SK-N-SH treated with all-trans-retinoic acid at 6 μM for 48 hours (cell line): Measurements from ENCODE around the gene PDSS2.

Experiments used
- ATAC-seq: fragments of 200-7000 bp; cut with Tn5 transposase; 3 replicates; pipeline ENCODE4 v1.9.1; 2020; ENCODE audit warnings: mild to moderate bottlenecking, moderate library complexity
- ARNTL ChIP-seq: fragments of 450-650 bp; formaldehyde crosslinking; IDR thresholded peaks from 2 replicates; pipeline ENCODE4 v1.5.0; 2020; ENCODE audit warnings: low read depth, mild to moderate bottlenecking, moderate library complexity, borderline replicate concordance
- BACH2 ChIP-seq: fragments of 250-450 bp; sonication (Bioruptor Pico); IDR thresholded peaks from 2 replicates; pipeline ENCODE4 v1.9.0; 2021; ENCODE audit warnings: mild to moderate bottlenecking, borderline replicate concordance
- CREB5 ChIP-seq: fragments of 250-450 bp; sonication (Bioruptor Pico); IDR thresholded peaks from 2 replicates; pipeline ENCODE4 v1.5.1; 2020; ENCODE audit warnings: low read depth, mild to moderate bottlenecking, moderate library complexity
- CSDC2 ChIP-seq: fragments of 250-450 bp; sonication (Bioruptor Pico); IDR thresholded peaks from 2 replicates; pipeline ENCODE4 v1.5.0; 2020; ENCODE audit warnings: mild to moderate bottlenecking, moderate library complexity
- ESRRG ChIP-seq: fragments of 250-450 bp; sonication (Bioruptor Pico); IDR thresholded peaks from 2 replicates; pipeline ENCODE4 v1.6.1; 2021; ENCODE audit warnings: mild to moderate bottlenecking
- ISL1 ChIP-seq: fragments of 250-450 bp; sonication (Bioruptor Pico); IDR thresholded peaks from 2 replicates; pipeline ENCODE4 v2.1.2; 2022; ENCODE audit warnings: mild to moderate bottlenecking, moderate library complexity
- OSR1 ChIP-seq: fragments of 250-450 bp; sonication (Bioruptor Pico); IDR thresholded peaks from 2 replicates; pipeline ENCODE4 v1.8.0; 2022; ENCODE audit warnings: moderate library complexity, mild to moderate bottlenecking, inconsistent platforms
- PATZ1 ChIP-seq: fragments of 250-450 bp; sonication (Bioruptor Pico); IDR thresholded peaks from 2 replicates; pipeline ENCODE4 v1.8.0; 2020; ENCODE audit warnings: mild to moderate bottlenecking, moderate library complexity, borderline replicate concordance
- POU6F1 ChIP-seq: fragments of 250-450 bp; sonication (Bioruptor Pico); IDR thresholded peaks from 2 replicates; pipeline ENCODE4 v1.8.0; 2021; ENCODE audit warnings: low read depth, mild to moderate bottlenecking, moderate library complexity, borderline replicate concordance
- PPARA ChIP-seq: fragments of 250-450 bp; sonication (Bioruptor Pico); IDR thresholded peaks from 2 replicates; pipeline ENCODE4 v1.5.0; 2020; ENCODE audit warnings: mild to moderate bottlenecking, borderline replicate concordance
- SNAI2 ChIP-seq: fragments of 250-450 bp; sonication (Bioruptor Pico); IDR thresholded peaks from 2 replicates; pipeline ENCODE4 v1.5.0; 2020; ENCODE audit warnings: mild to moderate bottlenecking, moderate library complexity
- TCF4 ChIP-seq: fragments of 250-450 bp; sonication (Bioruptor Pico); IDR thresholded peaks from 2 replicates; pipeline ENCODE4 v1.8.0; 2021; ENCODE audit warnings: mild to moderate bottlenecking, moderate library complexity, borderline replicate concordance
- TSHZ2 ChIP-seq: fragments of 250-450 bp; sonication (Bioruptor Pico); IDR thresholded peaks from 2 replicates; pipeline ENCODE4 v1.5.0; 2020; ENCODE audit warnings: mild to moderate bottlenecking, moderate library complexity
- ZC3H10 ChIP-seq: fragments of 250-450 bp; sonication (Bioruptor Pico); IDR thresholded peaks from 2 replicates; pipeline ENCODE4 v1.5.1; 2021; ENCODE audit warnings: mild to moderate bottlenecking, moderate library complexity
- ZFP3 ChIP-seq: fragments of 250-450 bp; sonication (Bioruptor Pico); IDR thresholded peaks from 2 replicates; pipeline ENCODE4 v1.5.0; 2020; ENCODE audit warnings: mild to moderate bottlenecking, moderate library complexity
- ZFP30 ChIP-seq: fragments of 450-650 bp; formaldehyde crosslinking; IDR thresholded peaks from 2 replicates; pipeline ENCODE4 v1.5.0; 2022; ENCODE audit warnings: mild to moderate bottlenecking, moderate library complexity
- ZNF565 ChIP-seq: fragments of 450-650 bp; formaldehyde crosslinking; conservative IDR thresholded peaks from 2 replicates; pipeline ENCODE4 v1.5.0; 2020; ENCODE audit warnings: low read depth, mild to moderate bottlenecking, moderate library complexity
- TF ChIP-seq, protein P1 (sequence below): fragments of 250-450 bp; sonication (Bioruptor Pico); IDR thresholded peaks from 2 replicates; pipeline ENCODE4 v1.5.1; 2021; ENCODE audit warnings: mild to moderate bottlenecking, moderate library complexity

The PDSS2 gene

DNA sequence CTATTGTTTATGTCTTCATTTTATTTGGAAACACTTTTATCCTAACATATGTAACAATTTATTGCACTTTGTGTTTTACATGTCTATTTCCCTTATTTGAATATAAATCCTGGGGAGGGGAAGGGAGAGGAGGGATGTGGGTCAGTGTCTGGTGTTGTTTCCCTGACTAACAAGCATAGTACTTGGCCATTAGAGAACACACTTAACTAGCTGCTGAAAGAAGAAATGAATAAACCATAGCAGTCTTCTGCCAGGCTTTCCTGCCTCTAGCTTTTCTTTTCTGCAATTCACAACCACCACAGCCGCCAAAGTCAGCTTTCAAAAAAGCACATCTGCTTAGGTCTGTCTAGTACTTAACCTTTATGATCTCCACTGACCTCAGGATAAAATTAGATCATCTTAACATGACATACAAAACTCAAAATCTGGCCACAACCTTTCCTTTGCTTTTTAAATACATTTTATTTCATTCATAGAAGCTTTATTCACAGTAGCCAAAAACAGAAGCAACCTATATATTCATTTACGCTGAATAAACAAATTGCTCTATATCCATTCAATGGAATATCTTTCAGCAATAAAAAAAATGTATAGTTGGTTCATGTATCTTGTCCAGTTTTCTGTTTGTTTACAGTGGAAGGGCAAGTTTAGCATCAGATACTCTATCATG is 16.3 kb downstream of the PDSS2 start:
- TF ChIP-seq TCF4 (CRISPR knock-in tag) (no peak), ZC3H10 (no peak), PPARA (no peak)
- no peak for ATAC-seq

GRCh38 chr6:107441682-107442081 is 17.7 kb downstream of the PDSS2 start:
- TF ChIP-seq OSR1 (CRISPR knock-in tag) (no peak), ZFP30 (CRISPR knock-in tag) (no peak), CSDC2 (CRISPR knock-in tag) (no peak), TCF4 (CRISPR knock-in tag) (no peak), ISL1 (CRISPR knock-in tag) (no peak), ZFP3 (CRISPR knock-in tag) (no peak), ESRRG (CRISPR knock-in tag) (no peak), ZNF565 (no peak), PATZ1 (CRISPR knock-in tag) (no peak), BACH2 (no peak), TSHZ2 (CRISPR knock-in tag) (no peak), ARNTL (no peak), ZC3H10 (no peak), SNAI2 (no peak)
- no peak for ATAC-seq

- TF ChIP-seq ISL1 (CRISPR knock-in tag) (no peak), CSDC2 (CRISPR knock-in tag) (no peak), POU6F1 (CRISPR knock-in tag) (no peak), TSHZ2 (CRISPR knock-in tag) (no peak), ARNTL (no peak), CREB5 (CRISPR knock-in tag) (no peak), PATZ1 (CRISPR knock-in tag) (no peak)
- TF ChIP-seq, protein P1, sequence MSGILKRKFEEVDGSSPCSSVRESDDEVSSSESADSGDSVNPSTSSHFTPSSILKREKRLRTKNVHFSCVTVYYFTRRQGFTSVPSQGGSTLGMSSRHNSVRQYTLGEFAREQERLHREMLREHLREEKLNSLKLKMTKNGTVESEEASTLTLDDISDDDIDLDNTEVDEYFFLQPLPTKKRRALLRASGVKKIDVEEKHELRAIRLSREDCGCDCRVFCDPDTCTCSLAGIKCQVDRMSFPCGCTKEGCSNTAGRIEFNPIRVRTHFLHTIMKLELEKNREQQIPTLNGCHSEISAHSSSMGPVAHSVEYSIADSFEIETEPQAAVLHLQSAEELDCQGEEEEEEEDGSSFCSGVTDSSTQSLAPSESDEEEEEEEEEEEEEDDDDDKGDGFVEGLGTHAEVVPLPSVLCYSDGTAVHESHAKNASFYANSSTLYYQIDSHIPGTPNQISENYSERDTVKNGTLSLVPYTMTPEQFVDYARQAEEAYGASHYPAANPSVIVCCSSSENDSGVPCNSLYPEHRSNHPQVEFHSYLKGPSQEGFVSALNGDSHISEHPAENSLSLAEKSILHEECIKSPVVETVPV = no peak
- no peak for ATAC-seq
These were observed 18.4 kb downstream of the PDSS2 start for GRCh38 chr6:107440936-107441335.
